CD4-positive, alpha-beta T cell (primary cell): Measurements from ENCODE around the gene MLC1. TPM values are rescaled to one million over a fixed set of nuclear protein-coding genes. Genes with fewer than 3 reads are reported as not detected.
A peak's percentile ranks its signal among the peaks of the same experiment; 100 is the strongest.

ENCODE experiments used
- ATAC-seq: fragments of 200-7000 bp; cut with Tn5 transposase; one replicate; pipeline ENCODE4 v1.10.0; 2022; ENCODE audit warnings: mild to moderate bottlenecking; ENCODE audit not compliant: poor library complexity
- CTCF ChIA-PET: fragments of 350-600 bp; sonication (Branson Sonifier 250); formaldehyde crosslinking; loops from one replicate; lab custom pipeline; 2021; ENCODE audit warnings: antibody characterized with exemption, inconsistent platforms; lab: Charles Lee
- POLR2A ChIA-PET: fragments of 350-600 bp; sonication (Branson Sonifier 250); formaldehyde crosslinking; loops from one replicate; lab custom pipeline; 2021; ENCODE audit warnings: antibody characterized with exemption, inconsistent platforms; lab: Charles Lee
- DNase-seq, 14 experiments: peaks; one replicate each; pipeline ENCODE4 v3.0.0-alpha.2; 2013 to 2020; ENCODE audit warnings: mixed read lengths in 2 of 14
- H3K27ac ChIP-seq, 2 donors: one replicate each; pipeline versions ENCODE4 v1.5.1 to v1.7.0; 2013; ENCODE audit warnings: low read length in 2 of 2, low read depth in 1 of 2, mild to moderate bottlenecking in 1 of 2
- H3K27me3 ChIP-seq, 2 experiments: 1 replicate in 1 of 2; 2 replicates in 1 of 2; pipeline versions ENCODE4 v1.6.1 to v1.7.0; 2013; ENCODE audit warnings: low read length in 2 of 2, control low read depth in 1 of 2, mild to moderate bottlenecking in 1 of 2, moderate library complexity in 1 of 2; ENCODE audit not compliant: insufficient read depth in 2 of 2, control insufficient read depth in 1 of 2
- H3K36me3 ChIP-seq: one replicate; pipeline ENCODE4 v1.6.1; 2013; ENCODE audit warnings: low read length, control low read depth; ENCODE audit not compliant: insufficient read depth
- H3K4me1 ChIP-seq: one replicate; pipeline ENCODE4 v1.6.1; 2013; ENCODE audit warnings: low read length, control low read depth; ENCODE audit not compliant: insufficient read depth
- H3K4me3 ChIP-seq: one replicate; pipeline ENCODE4 v1.5.1; 2013; ENCODE audit warnings: mild to moderate bottlenecking, low read length, moderate library complexity
- H3K9me3 ChIP-seq, 2 experiments: 1 replicate in 1 of 2; 2 replicates in 1 of 2; pipeline versions ENCODE4 v1.6.1 to v1.7.0; 2013; ENCODE audit warnings: low read length in 2 of 2, mild to moderate bottlenecking in 2 of 2, control low read depth in 1 of 2, moderate library complexity in 1 of 2; ENCODE audit not compliant: control insufficient read depth in 1 of 2, insufficient read depth in 1 of 2
- H3K27ac Mint-ChIP-seq: one replicate; pipeline ENCODE4 v1.8.0; 2020; ENCODE audit warnings: mixed read lengths
- H3K27me3 Mint-ChIP-seq: one replicate; pipeline ENCODE4 v1.8.0; 2021; ENCODE audit warnings: mixed read lengths
- H3K36me3 Mint-ChIP-seq: one replicate; pipeline ENCODE4 v1.8.0; 2021; ENCODE audit warnings: low read depth, mixed read lengths
- H3K4me1 Mint-ChIP-seq: one replicate; pipeline ENCODE4 v1.8.0; 2021; ENCODE audit warnings: low read depth, mixed read lengths
- H3K4me3 Mint-ChIP-seq: one replicate; pipeline ENCODE4 v1.8.0; 2020; ENCODE audit warnings: mild to moderate bottlenecking, mixed read lengths
- H3K9me3 Mint-ChIP-seq: one replicate; pipeline ENCODE4 v1.8.0; 2020; ENCODE audit warnings: mixed read lengths
- intact Hi-C, 2 experiments: fragments of 100-400 bp; cut with DNase I in 1 of 2; cut with micrococcal nuclease in 1 of 2; formaldehyde crosslinking; loops; one replicate each; pipeline versions ENCODE4 v1.15.1 to v1.9.0; 2023 to 2025; cut with DNase I, micrococcal nuclease
- total RNA-seq, 174 experiments: library from RNA in 2 of 174; stranded (reverse) in 2 of 174; gene quantifications; one replicate each; pipeline ENCODE4 v1.2.3 and lab custom pipeline; 2021 to 2026
- TF ChIP-seq, protein P1 (sequence below): fragments of 200-600 bp; IDR thresholded peaks from one replicate; pipeline ENCODE4 v1.8.0; 2022; ENCODE audit warnings: antibody characterized with exemption, mild to moderate bottlenecking

MLC1 gene
- total RNA-seq, 2 experiments from 2014 or later: 0.16 TPM; not detected in 1

- ChIA-PET CTCF (no interaction called here), POLR2A (no interaction called here)
- TF ChIP-seq, protein P1, sequence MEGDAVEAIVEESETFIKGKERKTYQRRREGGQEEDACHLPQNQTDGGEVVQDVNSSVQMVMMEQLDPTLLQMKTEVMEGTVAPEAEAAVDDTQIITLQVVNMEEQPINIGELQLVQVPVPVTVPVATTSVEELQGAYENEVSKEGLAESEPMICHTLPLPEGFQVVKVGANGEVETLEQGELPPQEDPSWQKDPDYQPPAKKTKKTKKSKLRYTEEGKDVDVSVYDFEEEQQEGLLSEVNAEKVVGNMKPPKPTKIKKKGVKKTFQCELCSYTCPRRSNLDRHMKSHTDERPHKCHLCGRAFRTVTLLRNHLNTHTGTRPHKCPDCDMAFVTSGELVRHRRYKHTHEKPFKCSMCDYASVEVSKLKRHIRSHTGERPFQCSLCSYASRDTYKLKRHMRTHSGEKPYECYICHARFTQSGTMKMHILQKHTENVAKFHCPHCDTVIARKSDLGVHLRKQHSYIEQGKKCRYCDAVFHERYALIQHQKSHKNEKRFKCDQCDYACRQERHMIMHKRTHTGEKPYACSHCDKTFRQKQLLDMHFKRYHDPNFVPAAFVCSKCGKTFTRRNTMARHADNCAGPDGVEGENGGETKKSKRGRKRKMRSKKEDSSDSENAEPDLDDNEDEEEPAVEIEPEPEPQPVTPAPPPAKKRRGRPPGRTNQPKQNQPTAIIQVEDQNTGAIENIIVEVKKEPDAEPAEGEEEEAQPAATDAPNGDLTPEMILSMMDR: no peak
- H3K4me3 ChIP-seq: no peak overlapping the region
- no peaks in the 10 kb centered on the region for H3K9me3 ChIP-seq
- Mint-ChIP-seq H3K9me3 (no peaks in the 10 kb centered on the region), H3K27ac (no peak overlapping the region), H3K4me3 (no peak overlapping the region), H3K36me3 (no peaks in the 10 kb centered on the region), H3K4me1 (no peaks in the 10 kb centered on the region), H3K27me3 (peaks cover 36% of the 10 kb centered on the region)
- peaks cover 7% of the 10 kb centered on the region in 2 experiments for H3K27me3 ChIP-seq
- peaks cover 12% of the 10 kb centered on the region for H3K4me1 ChIP-seq
- no peaks in the 10 kb centered on the region for H3K36me3 ChIP-seq
- intact Hi-C loops: no loop called here
- H3K27ac ChIP-seq: no peak overlapping the region
- no peak for ATAC-seq
- DNase-seq: no peak
Measured at GRCh38 chr22:50115693-50116092, 30.5 kb upstream of the MLC1 start.

- H3K27me3 Mint-ChIP-seq: peaks cover 30% of the 10 kb centered on the region
- CTCF ChIA-PET: interaction anchor here (0.7 kb wide), 1 partner anchor 109 kb away, joined by 3 read pairs; no protein-coding TSS in a partner anchor
- ATAC-seq: no peak
Measured at GRCh38 chr22:50114221-50115021, 29.2 kb upstream of the MLC1 start.

DNA sequence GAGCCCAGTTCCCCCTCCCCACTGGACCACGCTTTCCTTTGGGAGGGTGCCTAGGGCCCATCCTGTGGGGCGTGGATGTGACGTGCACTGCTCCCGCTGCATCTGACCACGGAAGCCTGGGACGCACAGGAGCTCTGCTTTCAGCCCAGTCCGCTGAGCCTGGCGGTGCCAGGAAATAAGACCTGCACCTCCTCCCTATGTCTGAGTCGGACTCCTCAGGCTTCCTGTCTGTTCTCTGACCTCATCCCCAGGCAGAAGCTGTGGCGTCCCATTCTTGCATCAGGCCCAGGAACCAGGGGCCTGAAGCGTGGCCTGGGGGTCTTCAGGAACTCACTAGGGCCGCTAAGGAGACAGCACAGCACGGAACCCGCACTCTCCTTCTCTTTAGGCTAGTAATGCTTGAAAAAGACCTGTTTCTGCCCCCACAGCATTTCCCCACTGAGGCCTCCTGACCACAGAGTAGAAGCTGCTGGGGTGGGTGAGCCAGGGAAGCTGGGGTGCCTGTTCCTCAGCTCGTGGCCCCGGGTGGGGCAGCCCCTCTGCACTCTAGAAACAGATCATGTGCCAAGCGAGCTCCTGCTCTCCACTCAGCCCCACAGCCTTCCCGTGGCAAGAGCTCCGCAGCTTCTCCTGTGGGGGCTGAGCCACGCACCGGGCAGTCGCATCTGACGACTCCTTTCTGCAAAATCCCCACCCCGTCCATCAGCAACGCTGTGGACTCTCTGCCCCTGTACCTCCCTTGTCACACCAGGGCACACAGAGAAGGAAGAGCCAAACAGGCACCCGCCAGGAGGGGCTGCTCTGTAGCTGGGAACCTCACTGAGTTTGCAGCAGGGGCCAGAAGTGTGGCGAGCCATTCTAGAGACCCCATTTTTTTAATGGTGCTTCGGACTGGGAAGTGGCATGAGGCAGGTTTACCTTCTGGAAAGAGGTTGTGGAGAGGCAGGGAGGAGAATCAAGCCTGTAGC, 27.2 kb upstream of the MLC1 start:
- TF ChIP-seq, protein P1: no peak
- ATAC-seq (no peak), DNase-seq (peak in 1 of 14 experiments; percentile 16)
- H3K4me1 ChIP-seq: peaks cover 12% of the 10 kb centered on the region
- peaks cover 7 to 9% of the 10 kb centered on the region in 2 experiments for H3K27me3 ChIP-seq
- no peaks in the 10 kb centered on the region for H3K36me3 ChIP-seq
- Mint-ChIP-seq H3K27me3 (peaks cover 30% of the 10 kb centered on the region), H3K27ac (no peak overlapping the region), H3K4me1 (no peaks in the 10 kb centered on the region), H3K36me3 (no peaks in the 10 kb centered on the region), H3K4me3 (no peak overlapping the region), H3K9me3 (no peaks in the 10 kb centered on the region)
- POLR2A ChIA-PET: no interaction called here
- intact Hi-C loops: no loop called here
- no peak overlapping the region for H3K4me3 ChIP-seq
- H3K9me3 ChIP-seq: no peaks in the 10 kb centered on the region
- H3K27ac ChIP-seq: no peak overlapping the region
- CTCF ChIA-PET: no interaction called here

More at GRCh38 chr22:50114221-50115021, 29.2 kb upstream of the MLC1 start:
- H3K36me3 Mint-ChIP-seq: no peaks in the 10 kb centered on the region
- H3K4me3 Mint-ChIP-seq: no peak overlapping the region
- Histone ChIP-seq H3K36me3 (no peaks in the 10 kb centered on the region), H3K9me3 (no peaks in the 10 kb centered on the region), H3K27ac (no peak overlapping the region), H3K27me3 (peaks cover 7% of the 10 kb centered on the region in 2 experiments), H3K4me1 (peaks cover 12% of the 10 kb centered on the region), H3K4me3 (no peak overlapping the region)
- POLR2A ChIA-PET: no interaction called here
- no peaks in the 10 kb centered on the region for H3K4me1 Mint-ChIP-seq
- intact Hi-C loops: no loop called here
- no peak for DNase-seq
- H3K9me3 Mint-ChIP-seq: no peaks in the 10 kb centered on the region
- H3K27ac Mint-ChIP-seq: no peak overlapping the region
- TF ChIP-seq, protein P1: no peak
